ENCODE results near the gene AGAP3.

The AGAP3 gene

DNA sequence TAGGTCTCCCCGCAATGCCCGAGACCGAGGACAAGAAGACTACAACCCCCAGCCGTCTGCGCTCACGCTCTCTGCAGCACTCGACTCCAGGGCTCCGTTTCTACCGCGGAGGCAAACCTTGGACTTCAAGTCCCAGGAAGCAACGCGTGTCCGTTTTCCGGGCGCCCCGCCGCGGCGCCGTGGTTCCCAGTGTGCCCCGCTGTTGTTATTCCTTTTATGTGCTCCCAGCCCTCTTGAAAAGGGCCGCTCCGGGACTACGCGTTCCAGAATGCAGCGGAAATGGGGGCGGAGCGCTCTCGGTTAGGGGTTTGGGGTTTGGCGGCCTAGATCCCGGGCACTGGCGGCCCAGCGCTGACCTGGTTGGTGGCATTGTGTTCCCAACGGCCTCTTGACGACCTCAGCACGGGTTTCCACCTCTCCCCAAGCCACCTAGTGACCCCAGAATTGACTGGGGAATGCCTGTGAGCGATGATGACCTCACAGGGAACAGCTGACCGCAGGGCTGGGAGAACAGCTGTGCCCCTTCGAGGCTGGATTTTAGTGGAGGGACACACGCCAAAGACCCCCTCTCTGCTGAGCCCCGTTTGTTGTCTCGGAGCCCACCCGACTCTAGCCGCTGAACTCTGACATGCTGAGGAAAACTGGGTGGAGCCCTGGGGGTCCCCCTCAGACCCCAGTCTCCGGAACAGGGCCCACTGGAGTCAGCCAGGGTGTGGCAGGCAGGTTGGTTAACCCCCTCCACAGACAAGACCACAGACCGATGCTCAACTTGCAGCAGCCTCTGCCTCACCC is 28.1 kb upstream of the AGAP3 start:
- POLR2A ChIA-PET (ENCODE audit: low non-redundant PET): no interaction called here
- H3K27ac ChIP-seq: peak overlapping the region; percentile 96
- CTCF ChIA-PET: interaction anchor here (1.0 kb wide), 2 partner anchors 27 to 53 kb away, joined by 3 to 4 read pairs; no protein-coding TSS in a partner anchor
- DNase-seq (ENCODE audit: low spot score): peak; percentile 96
- no peak for TF ChIP-seq CTCF (conservative IDR thresholded peaks at IDR 0.05; ENCODE audit: low read depth)

DNA sequence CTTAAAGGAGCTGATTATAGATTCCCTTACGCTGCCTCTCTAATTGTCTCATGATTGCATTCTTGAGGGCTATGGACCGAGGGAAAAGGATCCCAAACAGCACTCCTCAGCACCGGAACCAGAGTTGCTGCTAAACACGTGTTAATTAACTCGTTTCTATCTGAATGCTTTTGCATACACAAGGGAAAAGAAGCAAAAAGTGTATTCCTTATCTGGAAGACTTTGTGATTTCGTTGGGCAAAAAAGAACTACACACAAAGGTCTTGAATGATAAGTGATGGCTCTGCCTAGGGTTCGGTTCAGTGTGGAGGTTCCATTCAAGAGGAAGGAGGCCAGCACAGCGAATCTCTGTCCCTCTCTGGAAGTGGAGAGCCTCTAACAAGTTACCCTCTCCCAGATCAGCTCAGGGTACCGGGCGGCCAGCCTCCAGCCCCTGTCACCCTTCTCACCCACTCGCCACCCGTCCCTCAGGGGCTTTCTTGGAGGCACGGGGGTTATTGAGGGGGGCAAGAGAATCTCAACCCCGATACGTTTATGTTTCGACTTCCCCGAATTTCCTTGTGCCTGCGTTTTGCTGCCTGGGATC is 27.4 kb upstream of the AGAP3 start:
- peak overlapping the region; percentile 96 for H3K27ac ChIP-seq
- POLR2A ChIA-PET (ENCODE audit: low non-redundant PET): no interaction called here
- peak; percentile 4 for DNase-seq (ENCODE audit: low spot score)
- CTCF ChIA-PET: interaction anchor here (0.6 to 1.0 kb wide), 3 partner anchors 14 to 52 kb away, joined by 3 to 4 read pairs (median 3); no protein-coding TSS in a partner anchor
- no peak for TF ChIP-seq CTCF (conservative IDR thresholded peaks at IDR 0.05; ENCODE audit: low read depth)

DNA sequence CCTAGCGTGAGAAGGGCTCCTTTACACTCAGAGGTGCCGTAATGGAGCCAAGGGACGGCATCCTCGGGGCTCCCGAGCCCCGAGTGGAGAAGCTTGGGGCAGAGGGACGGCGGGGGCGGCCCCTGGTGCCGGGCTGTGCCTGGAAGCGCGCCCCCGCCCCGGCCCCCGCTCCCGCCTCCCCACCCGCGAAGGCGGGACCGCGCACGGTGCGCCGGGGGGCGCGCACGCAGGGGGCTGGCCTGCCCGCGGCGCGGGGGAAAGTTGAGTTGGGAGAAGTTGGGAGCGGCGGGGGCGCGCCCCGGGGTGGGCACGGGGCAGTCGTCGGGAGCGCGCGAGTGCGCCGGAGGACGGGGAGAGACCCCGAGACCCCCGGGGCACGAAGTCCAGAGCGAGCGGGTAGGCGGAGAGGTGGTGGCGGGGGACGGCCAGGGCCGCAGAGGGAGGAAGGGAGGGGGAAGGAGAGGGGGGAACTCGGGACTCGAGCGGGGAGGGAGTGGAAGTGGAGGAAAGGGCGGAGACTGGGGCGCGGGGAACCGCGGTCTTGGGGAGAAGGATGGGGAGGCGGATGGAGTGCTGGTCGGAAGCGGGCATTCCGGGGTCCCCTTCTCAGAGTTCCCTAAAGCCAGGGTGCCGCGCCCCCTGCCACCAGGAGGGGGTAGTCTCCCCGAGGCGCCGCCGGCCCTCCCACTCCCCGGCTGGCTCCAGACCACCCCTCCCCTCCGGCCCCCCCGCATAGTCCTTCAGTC is 26.7 kb upstream of the AGAP3 start, which contains the start of gene SLC4A2:
SLC4A2 (plus strand) TSS at position 223 of the 746 bp plus-strand sequence. CDS start 2,399 bp downstream, outside the sequence.
- POLR2A ChIA-PET (ENCODE audit: low non-redundant PET): no interaction called here
- peak; percentile 63 for TF ChIP-seq CTCF (conservative IDR thresholded peaks at IDR 0.05; ENCODE audit: low read depth)
- peak within 1 kb of the TSS; percentile 96 for H3K27ac ChIP-seq
- DNase-seq (ENCODE audit: low spot score): peak; percentile 81
- CTCF ChIA-PET: interaction anchor here (0.6 kb wide), 1 partner anchor 15 kb away, joined by 3 read pairs; no protein-coding TSS in a partner anchor

DNA sequence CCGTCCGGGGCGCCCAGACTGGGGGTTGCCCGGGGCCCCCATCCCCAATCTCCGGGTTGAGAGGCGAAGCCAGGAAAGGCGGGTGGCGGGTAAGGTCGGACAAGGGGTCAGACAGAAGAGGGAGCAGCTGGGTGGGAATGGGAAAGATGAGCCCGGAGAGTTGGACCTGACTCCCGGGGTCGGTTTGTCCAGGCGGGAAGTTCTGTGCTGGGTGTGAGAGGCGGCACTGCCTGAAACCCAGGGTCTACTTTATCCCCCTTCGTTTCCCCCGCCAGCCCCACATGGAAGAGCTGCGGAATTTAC is 26.2 kb upstream of the AGAP3 start:
- DNase-seq (ENCODE audit: low spot score): peak; percentile 13
- CTCF ChIA-PET: no interaction called here
- peak; percentile 3 for TF ChIP-seq CTCF (conservative IDR thresholded peaks at IDR 0.05; ENCODE audit: low read depth)
- POLR2A ChIA-PET (ENCODE audit: low non-redundant PET): no interaction called here
- peak overlapping the region; percentile 96 for H3K27ac ChIP-seq

- peak; percentile 30 for DNase-seq (ENCODE audit: low spot score)
- CTCF ChIA-PET: no interaction called here
- H3K27ac ChIP-seq: peak overlapping the region; percentile 96
- POLR2A ChIA-PET (ENCODE audit: low non-redundant PET): interaction anchor here (0.6 kb wide), 2 partner anchors 119 to 1499 kb away, joined by 3 to 4 read pairs; no protein-coding TSS in a partner anchor
- no peak for TF ChIP-seq CTCF (conservative IDR thresholded peaks at IDR 0.05; ENCODE audit: low read depth)
Measured at GRCh38 chr7:151060416-151061212, 25.7 kb upstream of the AGAP3 start.
